Lung (tissue), 12 donors: ENCODE data around the gene DGKQ. TPM values are rescaled to one million over a fixed set of nuclear protein-coding genes. Genes with fewer than 3 reads are reported as not detected.

Experiments
- ATAC-seq: fragments of 200-7000 bp; cut with Tn5 transposase; one replicate; pipeline ENCODE4 v1.9.1; 2020; ENCODE audit warnings: moderate number of reproducible peaks; ENCODE audit not compliant: insufficient read depth, low FRiP score
- DNase-seq, 3 donors: peaks; one replicate each; pipeline ENCODE4 v3.0.0-alpha.2; 2013 to 2017
- H3K27ac ChIP-seq, 2 donors: one replicate each; pipeline ENCODE4 v1.5.1; 2013; ENCODE audit warnings: mild to moderate bottlenecking in 2 of 2, moderate library complexity in 2 of 2, control low read depth in 1 of 2, inconsistent platforms in 1 of 2, low read depth in 1 of 2, low read length in 1 of 2
- H3K27me3 ChIP-seq, 3 donors: one replicate each; pipeline ENCODE4 v1.5.1; 2013; ENCODE audit warnings: low read length in 2 of 3; ENCODE audit not compliant: control insufficient read depth in 3 of 3, insufficient read depth in 3 of 3
- H3K36me3 ChIP-seq, 4 donors: one replicate each; pipeline ENCODE4 v1.5.1; 2013; ENCODE audit warnings: low read length in 4 of 4, mild to moderate bottlenecking in 1 of 4, moderate library complexity in 1 of 4; ENCODE audit not compliant: control insufficient read depth in 4 of 4, insufficient read depth in 4 of 4
- H3K4me1 ChIP-seq, 5 donors: one replicate each; pipeline ENCODE4 v1.5.1; 2013; ENCODE audit warnings: low read length in 5 of 5, mild to moderate bottlenecking in 2 of 5, moderate library complexity in 1 of 5; ENCODE audit not compliant: control insufficient read depth in 5 of 5, insufficient read depth in 5 of 5
- H3K4me3 ChIP-seq: one replicate; pipeline ENCODE4 v1.5.1; 2013; ENCODE audit warnings: mild to moderate bottlenecking, control low read depth, moderate library complexity
- H3K9ac ChIP-seq, 2 donors: one replicate each; pipeline ENCODE4 v1.5.1; 2013; ENCODE audit warnings: low read length in 2 of 2, control low read depth in 1 of 2; ENCODE audit not compliant: insufficient read depth in 1 of 2
- H3K9me3 ChIP-seq, 4 donors: one replicate each; pipeline ENCODE4 v1.5.1; 2013; ENCODE audit warnings: low read length in 3 of 4, mild to moderate bottlenecking in 1 of 4, moderate library complexity in 1 of 4; ENCODE audit not compliant: control insufficient read depth in 4 of 4, insufficient read depth in 3 of 4
- WGBS, 2 donors: extraction: QIAGEN DNeasy Blood & Tissue Kit; methylation state at CpG; one replicate each; pipeline ENCODE4 v1.1.7; 2013; 5-methylcytosine and 5-hydroxymethylcytosine counted together
- polyA plus RNA-seq, 2 donors: library from polyadenylated mRNA; stranded (reverse); fragments of 200-250 nt; gene quantifications; one replicate each; pipeline ENCODE4 v1.2.1, GENCODE V29; 2013
- total RNA-seq, 2 donors: library from RNA; depleted of rRNA in 1 of 2; stranded (reverse); fragments of >200 nt in 1 of 2; gene quantifications; one replicate each; pipeline ENCODE4 v1.2.1, GENCODE V29; 2014 to 2021
- TF ChIP-seq, protein P1 (sequence below): IDR thresholded peaks from 2 replicates; pipeline ENCODE4 v1.5.1; 2012; ENCODE audit warnings: mild to moderate bottlenecking; ENCODE audit errors: control extremely low read depth, extremely low read depth
- donor health status: control.
- donor health status: control.
- donor health status: Bipolar disorder and iron deficiency.
- donor health status: healthy.
- donor health status: DM: yes; HTN: yes; CAD: no.

The DGKQ gene
- total and polyA plus RNA-seq, 4 donors: 5.9 to 19.1 (median 8.4) TPM

DNA sequence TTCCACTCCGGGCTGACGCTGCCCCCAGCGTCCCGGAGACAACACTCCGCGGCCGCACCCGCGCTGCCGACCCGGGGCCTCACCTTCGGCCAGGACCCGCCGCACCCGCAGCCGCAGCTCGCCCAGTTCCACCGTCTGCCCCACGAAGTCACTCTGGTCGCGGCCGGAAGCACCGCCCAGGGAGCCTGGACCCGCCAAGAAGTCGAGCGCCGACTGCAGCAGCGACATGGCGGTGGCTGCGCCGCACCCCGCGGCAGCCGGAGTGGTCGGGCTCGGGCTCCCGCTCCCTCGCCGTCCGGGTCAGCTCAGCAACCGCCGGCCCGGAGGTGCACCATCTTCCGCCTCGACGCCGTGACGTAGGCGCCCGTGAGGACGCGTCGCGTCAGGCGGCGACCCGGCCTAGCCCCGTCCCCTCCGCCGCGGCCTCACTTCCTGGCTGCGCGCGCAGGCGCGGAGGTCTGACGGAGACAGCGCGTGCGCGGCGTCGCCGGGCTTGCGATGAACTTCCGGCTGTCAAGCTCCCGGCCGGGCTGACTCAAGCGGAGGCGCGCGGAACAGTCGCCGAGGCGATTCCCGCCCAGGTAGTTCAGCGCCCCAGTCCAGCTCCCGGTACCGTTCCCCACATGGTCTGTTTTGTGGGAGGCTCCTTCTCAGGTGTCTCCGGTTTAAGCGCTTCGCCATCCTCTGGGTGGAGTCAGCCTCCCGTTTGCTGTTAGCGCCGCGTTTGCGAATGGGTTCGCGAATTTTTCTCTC is 41.2 kb downstream of the DGKQ start, which contains the start of the genes GAK and TMEM175:
GAK (minus strand) TSS at position 357 of the 753 bp plus-strand sequence; CDS start at position 228, 129 bp downstream.
TMEM175 (plus strand) TSS at position 501 of the 753 bp plus-strand sequence. CDS start 15,280 bp downstream, outside the sequence.
- peaks cover 0 to 5% (median 2%) of the 10 kb centered on the region in 4 donors for H3K36me3 ChIP-seq
- ATAC-seq (peak; percentile 96), DNase-seq (peak; percentile 95 to 98 (median 96))
- peaks cover 5 to 19% (median 10%) of the 10 kb centered on the region in 5 donors for H3K4me1 ChIP-seq
- WGBS, 2 donors: 0% methylated on average over 72 to 99 of the region's 99 CpGs
- no peaks in the 10 kb centered on the region for H3K27me3 ChIP-seq
- peak within 1 kb of the TSS; percentile 93 for H3K4me3 ChIP-seq
- peak within 1 kb of the TSS; percentile 97 to 98 for H3K27ac ChIP-seq
- TF ChIP-seq, protein P1, sequence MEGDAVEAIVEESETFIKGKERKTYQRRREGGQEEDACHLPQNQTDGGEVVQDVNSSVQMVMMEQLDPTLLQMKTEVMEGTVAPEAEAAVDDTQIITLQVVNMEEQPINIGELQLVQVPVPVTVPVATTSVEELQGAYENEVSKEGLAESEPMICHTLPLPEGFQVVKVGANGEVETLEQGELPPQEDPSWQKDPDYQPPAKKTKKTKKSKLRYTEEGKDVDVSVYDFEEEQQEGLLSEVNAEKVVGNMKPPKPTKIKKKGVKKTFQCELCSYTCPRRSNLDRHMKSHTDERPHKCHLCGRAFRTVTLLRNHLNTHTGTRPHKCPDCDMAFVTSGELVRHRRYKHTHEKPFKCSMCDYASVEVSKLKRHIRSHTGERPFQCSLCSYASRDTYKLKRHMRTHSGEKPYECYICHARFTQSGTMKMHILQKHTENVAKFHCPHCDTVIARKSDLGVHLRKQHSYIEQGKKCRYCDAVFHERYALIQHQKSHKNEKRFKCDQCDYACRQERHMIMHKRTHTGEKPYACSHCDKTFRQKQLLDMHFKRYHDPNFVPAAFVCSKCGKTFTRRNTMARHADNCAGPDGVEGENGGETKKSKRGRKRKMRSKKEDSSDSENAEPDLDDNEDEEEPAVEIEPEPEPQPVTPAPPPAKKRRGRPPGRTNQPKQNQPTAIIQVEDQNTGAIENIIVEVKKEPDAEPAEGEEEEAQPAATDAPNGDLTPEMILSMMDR: no peak
- H3K9me3 ChIP-seq: no peaks in the 10 kb centered on the region
- H3K9ac ChIP-seq: peak within 1 kb of the TSS; percentile 81 to 90

DNA sequence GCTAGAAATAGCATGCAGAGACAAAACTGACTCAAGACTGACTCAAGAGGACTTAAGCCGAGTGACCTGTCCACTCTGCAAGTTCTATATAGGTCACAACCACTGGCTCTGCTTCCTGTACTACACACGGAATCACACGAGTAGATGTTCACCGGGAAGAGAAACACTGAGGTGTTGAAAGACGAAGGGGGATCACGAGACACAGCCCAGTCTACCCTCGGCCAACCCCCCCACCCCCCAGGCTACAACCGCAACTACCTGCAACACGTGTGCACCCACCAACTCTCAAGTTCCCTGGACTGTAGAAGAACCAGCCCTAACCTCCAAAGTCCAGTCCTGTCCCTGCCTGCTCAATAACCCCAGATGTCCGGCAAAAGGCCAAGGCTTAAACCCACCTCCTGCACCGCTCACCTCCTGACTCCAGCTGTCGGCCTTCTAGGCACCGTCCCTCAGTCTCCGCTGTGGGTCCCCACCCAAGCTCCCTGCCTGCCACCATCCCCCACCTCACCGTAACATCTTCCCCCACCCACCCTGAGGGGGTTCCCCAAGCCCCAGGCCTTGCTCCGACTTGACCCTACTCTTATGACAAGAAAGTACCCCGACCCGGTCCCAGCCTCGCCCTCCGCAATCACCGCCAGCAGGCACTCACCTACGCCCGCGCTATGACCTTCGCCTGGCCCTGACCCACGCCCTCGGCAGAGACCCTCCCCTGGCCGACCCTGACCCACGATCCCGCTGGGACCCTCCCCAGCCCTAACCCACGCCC is 42.0 kb downstream of the DGKQ start:
- DNase-seq (no peak), ATAC-seq (no peak)
- peak overlapping the region; percentile 97 to 98 for H3K27ac ChIP-seq
- H3K9me3 ChIP-seq: no peaks in the 10 kb centered on the region
- 2 to 4% methylated on average over 30 to 31 of the region's 31 CpGs for WGBS, 2 donors
- peaks cover 5 to 19% (median 10%) of the 10 kb centered on the region in 5 donors for H3K4me1 ChIP-seq
- peaks cover 0 to 5% (median 2%) of the 10 kb centered on the region in 4 donors for H3K36me3 ChIP-seq
- peak overlapping the region; percentile 93 for H3K4me3 ChIP-seq
- peak overlapping the region; percentile 73 to 81 for H3K9ac ChIP-seq
- TF ChIP-seq, protein P1: no peak
- H3K27me3 ChIP-seq: no peaks in the 10 kb centered on the region

GRCh38 chr4:930827-931193 is 42.6 kb downstream of the DGKQ start:
- DNase-seq: no peak
- WGBS, 2 donors: 56 to 69% methylated on average over 7 of the region's 7 CpGs
- Histone ChIP-seq H3K4me1 (peaks cover 5 to 19% (median 10%) of the 10 kb centered on the region in 5 donors), H3K27me3 (no peaks in the 10 kb centered on the region), H3K27ac (peak overlapping the region in 1 of 2 donors; percentile 97), H3K4me3 (peak overlapping the region; percentile 32), H3K9ac (peak overlapping the region in 1 of 2 donors; percentile 73), H3K36me3 (peaks cover 0 to 5% (median 2%) of the 10 kb centered on the region in 4 donors), H3K9me3 (no peaks in the 10 kb centered on the region)
- no peak for ATAC-seq
- TF ChIP-seq, protein P1: no peak
